Measurements from ENCODE around the gene ZNRF2. TPM values are rescaled to one million over a fixed set of nuclear protein-coding genes. Genes with fewer than 3 reads are reported as not detected.

Gene ZNRF2
- total RNA-seq, 1 experiment from 2014 or later: 45.3 TPM

DNA sequence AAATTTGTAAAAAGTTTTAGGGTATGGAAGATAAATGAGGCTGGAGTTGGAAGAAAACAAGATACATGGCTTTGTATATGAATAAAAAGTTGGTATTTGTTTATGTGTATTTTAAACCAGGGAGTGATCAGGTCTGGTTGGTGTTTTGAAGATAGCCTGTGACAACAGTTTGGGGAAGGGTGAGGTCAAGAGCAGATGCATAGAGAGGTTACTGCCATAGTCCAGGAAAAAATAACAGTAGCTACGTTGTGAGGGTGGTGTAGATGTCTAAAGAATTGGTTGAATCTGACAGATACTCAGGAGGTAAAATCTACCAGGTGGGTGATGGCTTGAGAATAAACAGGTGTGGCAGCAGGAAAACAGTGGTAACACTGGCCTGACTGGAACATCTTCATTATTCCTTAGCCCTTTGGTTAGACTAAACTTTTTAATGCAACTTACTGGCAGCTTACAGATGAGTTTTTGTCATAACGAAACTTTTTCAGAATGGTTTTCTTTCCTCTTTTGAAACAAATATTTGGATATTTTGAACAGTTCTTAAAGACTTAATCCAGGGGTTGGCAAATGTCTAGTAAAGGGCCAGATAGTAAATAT is 25.5 kb downstream of the ZNRF2 start:
- H3K9me3 ChIP-seq (ENCODE audit: low read length): no peaks in the 10 kb centered on the region
- peak overlapping the region; percentile 57 for H3K27ac ChIP-seq (ENCODE audit: low read length)
- H3K4me1 ChIP-seq (ENCODE audit: low read length): peaks cover 94% of the 10 kb centered on the region
- peaks cover 100% of the 10 kb centered on the region for H3K79me2 ChIP-seq (ENCODE audit: low read length)
- H3K4me2 ChIP-seq (ENCODE audit: low read depth, low read length, poor library complexity, severe bottlenecking): peak overlapping the region; percentile 53
- no peak overlapping the region for H3K9ac ChIP-seq (ENCODE audit: low read length)
- H4K20me1 ChIP-seq (ENCODE audit: insufficient read depth, low read depth, low read length): peaks cover 20% of the 10 kb centered on the region; the same call in 1 of the 2 replicates
- no peaks in the 10 kb centered on the region for H3K36me3 ChIP-seq (ENCODE audit: insufficient read depth, low read length)
- no peak overlapping the region for H3K4me3 ChIP-seq (ENCODE audit: low read length)
- no peaks in the 10 kb centered on the region for H3K9me2 ChIP-seq (replicated peaks; ENCODE audit: insufficient read depth, low read length)
- no peaks in the 10 kb centered on the region for H3K27me3 ChIP-seq (ENCODE audit: low read length)
- no peak for DNase-seq
- no peak overlapping the region for H2AFZ ChIP-seq (ENCODE audit: low read length)

DNA sequence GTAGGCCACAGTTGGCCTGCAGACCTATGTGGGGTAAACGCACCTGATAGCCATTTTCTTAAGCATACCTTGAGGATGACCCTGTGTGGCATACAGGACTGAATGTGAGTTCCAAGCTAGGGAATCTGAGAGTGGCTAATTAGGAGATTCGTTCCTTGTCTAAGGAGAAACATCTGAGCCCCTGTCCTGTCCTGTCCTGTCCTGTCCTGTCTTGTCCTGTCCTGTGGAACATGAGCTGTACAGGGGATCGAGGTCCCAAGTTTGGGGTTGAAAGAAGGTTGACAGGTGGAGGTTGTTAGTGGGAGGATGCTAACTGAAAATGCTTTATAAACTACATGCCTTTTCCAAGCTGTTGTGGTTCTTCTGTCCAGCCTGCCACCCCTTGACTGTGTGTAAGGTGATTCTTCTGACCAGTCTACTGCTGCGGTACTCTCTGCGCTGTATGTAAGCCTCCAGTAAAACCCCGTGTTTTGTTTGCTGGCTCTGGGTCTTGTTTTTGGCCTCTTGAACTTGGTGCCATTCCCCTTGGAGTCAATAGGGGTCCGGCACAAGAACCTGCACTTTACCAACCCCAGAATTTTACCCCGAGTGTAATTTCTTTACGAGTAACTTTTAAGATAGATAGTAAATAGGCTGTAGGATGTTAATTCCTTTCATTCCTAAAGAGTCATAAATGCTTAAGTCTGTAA is 26.4 kb downstream of the ZNRF2 start:
- peaks cover 17% of the 10 kb centered on the region; the same call in 1 of the 2 replicates for H4K20me1 ChIP-seq (ENCODE audit: insufficient read depth, low read depth, low read length)
- peaks cover 92% of the 10 kb centered on the region for H3K4me1 ChIP-seq (ENCODE audit: low read length)
- H2AFZ ChIP-seq (ENCODE audit: low read length): no peak overlapping the region
- H3K27me3 ChIP-seq (ENCODE audit: low read length): no peaks in the 10 kb centered on the region
- H3K9me3 ChIP-seq (ENCODE audit: low read length): no peaks in the 10 kb centered on the region
- peak overlapping the region; percentile 57; the same call in 1 of the 2 replicates for H3K27ac ChIP-seq (ENCODE audit: low read length)
- no peak overlapping the region for H3K4me3 ChIP-seq (ENCODE audit: low read length)
- DNase-seq: no peak
- no peak overlapping the region for H3K9ac ChIP-seq (ENCODE audit: low read length)
- H3K36me3 ChIP-seq (ENCODE audit: insufficient read depth, low read length): no peaks in the 10 kb centered on the region
- H3K4me2 ChIP-seq (ENCODE audit: low read depth, low read length, poor library complexity, severe bottlenecking): peak overlapping the region; percentile 53
- no peaks in the 10 kb centered on the region for H3K9me2 ChIP-seq (replicated peaks; ENCODE audit: insufficient read depth, low read length)
- peaks cover 100% of the 10 kb centered on the region for H3K79me2 ChIP-seq (ENCODE audit: low read length)

DNA sequence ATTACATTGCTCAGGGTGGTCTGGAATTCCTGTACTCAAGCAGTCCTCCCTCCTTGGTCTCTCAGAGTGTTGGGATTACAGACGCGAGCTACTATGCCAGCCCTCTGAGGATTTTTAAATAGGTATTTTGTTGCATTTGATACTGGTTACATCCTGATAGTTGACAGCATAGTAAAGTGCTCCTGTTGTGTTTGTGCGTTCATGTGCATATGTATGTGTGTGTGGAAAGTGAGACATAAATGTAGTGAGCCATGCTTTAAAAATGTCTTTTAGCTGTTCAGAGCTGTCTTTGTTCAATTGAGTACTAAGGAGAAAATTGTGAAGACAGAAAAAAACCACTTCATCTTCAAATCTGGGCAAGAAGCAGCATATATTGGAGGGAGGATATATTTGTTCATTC is 27.8 kb downstream of the ZNRF2 start:
- peaks cover 17% of the 10 kb centered on the region; the same call in 1 of the 2 replicates for H4K20me1 ChIP-seq (ENCODE audit: insufficient read depth, low read depth, low read length)
- 0 out of 2 replicates have a peak overlapping the region, but pooled peaks have one; percentile 37 for H3K27ac ChIP-seq (ENCODE audit: low read length)
- H3K27me3 ChIP-seq (ENCODE audit: low read length): no peaks in the 10 kb centered on the region
- H2AFZ ChIP-seq (ENCODE audit: low read length): no peak overlapping the region
- peaks cover 90% of the 10 kb centered on the region for H3K4me1 ChIP-seq (ENCODE audit: low read length)
- no peak for DNase-seq
- H3K9me2 ChIP-seq (replicated peaks; ENCODE audit: insufficient read depth, low read length): no peaks in the 10 kb centered on the region
- no peak overlapping the region for H3K4me3 ChIP-seq (ENCODE audit: low read length)
- H3K36me3 ChIP-seq (ENCODE audit: insufficient read depth, low read length): no peaks in the 10 kb centered on the region
- H3K4me2 ChIP-seq (ENCODE audit: low read depth, low read length, poor library complexity, severe bottlenecking): peak overlapping the region; percentile 11
- H3K79me2 ChIP-seq (ENCODE audit: low read length): peaks cover 100% of the 10 kb centered on the region
- H3K9me3 ChIP-seq (ENCODE audit: low read length): no peaks in the 10 kb centered on the region
- no peak overlapping the region for H3K9ac ChIP-seq (ENCODE audit: low read length)

DNA sequence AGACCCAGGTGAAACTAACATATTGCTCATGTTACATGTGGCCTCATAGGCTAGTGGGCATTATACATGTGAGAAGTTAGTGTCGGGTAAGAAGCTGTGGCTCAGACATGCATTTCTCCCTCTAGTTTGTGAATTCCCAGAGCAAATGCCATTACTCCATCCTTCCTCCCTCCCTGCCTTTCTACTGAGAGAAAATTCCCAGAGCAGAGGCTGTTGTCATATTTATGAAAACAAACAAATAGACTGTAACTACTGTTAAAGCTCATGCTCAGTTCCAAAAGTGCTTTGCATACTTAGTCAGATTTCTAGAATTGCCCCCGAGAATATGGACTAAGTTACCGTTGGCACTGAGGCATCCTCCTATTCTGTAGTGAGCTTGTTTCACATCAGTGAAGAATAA is 29.0 kb downstream of the ZNRF2 start:
- DNase-seq: no peak
- H3K27ac ChIP-seq (ENCODE audit: low read length): peak overlapping the region; percentile 37; the same call in 1 of the 2 replicates
- H4K20me1 ChIP-seq (ENCODE audit: insufficient read depth, low read depth, low read length): peaks cover 11% of the 10 kb centered on the region; the same call in 1 of the 2 replicates
- peaks cover 100% of the 10 kb centered on the region for H3K79me2 ChIP-seq (ENCODE audit: low read length)
- no peaks in the 10 kb centered on the region for H3K9me3 ChIP-seq (ENCODE audit: low read length)
- H2AFZ ChIP-seq (ENCODE audit: low read length): no peak overlapping the region
- H3K4me2 ChIP-seq (ENCODE audit: low read depth, low read length, poor library complexity, severe bottlenecking): peak overlapping the region; percentile 3
- H3K4me1 ChIP-seq (ENCODE audit: low read length): peaks cover 90% of the 10 kb centered on the region
- H3K27me3 ChIP-seq (ENCODE audit: low read length): no peaks in the 10 kb centered on the region
- no peak overlapping the region for H3K9ac ChIP-seq (ENCODE audit: low read length)
- no peaks in the 10 kb centered on the region for H3K36me3 ChIP-seq (ENCODE audit: insufficient read depth, low read length)
- no peak overlapping the region for H3K4me3 ChIP-seq (ENCODE audit: low read length)
- H3K9me2 ChIP-seq (replicated peaks; ENCODE audit: insufficient read depth, low read length): no peaks in the 10 kb centered on the region

DNA sequence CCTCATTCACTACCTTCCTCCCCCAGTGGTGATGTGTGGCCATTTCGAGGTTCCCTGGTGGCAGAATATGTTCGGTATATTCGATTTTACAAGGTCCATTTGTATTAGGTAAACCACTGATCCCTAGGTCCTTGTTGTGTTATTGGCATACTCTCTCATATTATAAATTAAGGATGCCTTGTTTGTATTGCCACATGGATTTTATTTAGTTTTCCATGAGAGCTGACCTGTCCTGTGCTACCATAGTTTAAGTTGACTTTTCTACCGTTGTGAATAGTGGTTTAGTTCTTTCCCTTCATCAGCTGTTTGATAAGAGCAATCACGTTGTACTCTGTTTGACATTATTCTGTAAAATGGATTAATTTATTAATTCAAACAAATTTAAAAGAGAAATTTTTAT is 29.4 kb downstream of the ZNRF2 start:
- Histone ChIP-seq H3K27ac (ENCODE audit: low read length) (peak overlapping the region; percentile 23; the same call in 1 of the 2 replicates), H3K4me3 (ENCODE audit: low read length) (no peak overlapping the region), H3K9me3 (ENCODE audit: low read length) (no peaks in the 10 kb centered on the region), H2AFZ (ENCODE audit: low read length) (no peak overlapping the region), H3K9ac (ENCODE audit: low read length) (no peak overlapping the region), H3K9me2 (replicated peaks; ENCODE audit: insufficient read depth, low read length) (no peaks in the 10 kb centered on the region), H3K4me2 (ENCODE audit: low read depth, low read length, poor library complexity, severe bottlenecking) (peak overlapping the region; percentile 3), H3K36me3 (ENCODE audit: insufficient read depth, low read length) (no peaks in the 10 kb centered on the region), H3K79me2 (ENCODE audit: low read length) (peaks cover 100% of the 10 kb centered on the region), H3K4me1 (ENCODE audit: low read length) (peaks cover 89% of the 10 kb centered on the region), H3K27me3 (ENCODE audit: low read length) (no peaks in the 10 kb centered on the region), H4K20me1 (ENCODE audit: insufficient read depth, low read depth, low read length) (peaks cover 11% of the 10 kb centered on the region; the same call in 1 of the 2 replicates)
- DNase-seq: no peak

DNA sequence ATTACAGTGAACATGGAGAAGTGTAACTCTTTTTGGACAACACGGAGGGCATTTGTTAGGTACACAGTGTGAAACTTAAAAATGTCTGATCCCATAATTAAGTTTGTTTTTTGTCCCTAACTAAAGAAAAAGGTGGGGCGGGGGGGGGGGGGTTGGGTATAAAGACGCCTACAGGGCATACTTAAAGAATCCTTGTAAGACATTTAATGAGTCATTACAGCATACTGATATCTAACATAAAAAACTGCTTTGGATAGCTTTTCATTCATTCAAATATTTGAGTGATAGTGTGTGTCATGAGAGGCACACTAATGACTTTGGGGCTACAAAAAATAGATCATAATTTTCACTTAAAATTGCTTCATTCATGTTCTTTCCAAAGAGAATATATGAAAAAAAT is 31.2 kb downstream of the ZNRF2 start:
- Histone ChIP-seq H3K27me3 (ENCODE audit: low read length) (no peaks in the 10 kb centered on the region), H3K4me2 (ENCODE audit: low read depth, low read length, poor library complexity, severe bottlenecking) (no peak overlapping the region), H3K79me2 (ENCODE audit: low read length) (peaks cover 100% of the 10 kb centered on the region), H3K4me3 (ENCODE audit: low read length) (no peak overlapping the region), H4K20me1 (ENCODE audit: insufficient read depth, low read depth, low read length) (0 out of 2 replicates have a peak, but pooled peaks cover 6% of the 10 kb centered on the region), H3K27ac (ENCODE audit: low read length) (no peak overlapping the region), H3K9me2 (replicated peaks; ENCODE audit: insufficient read depth, low read length) (no peaks in the 10 kb centered on the region), H3K9me3 (ENCODE audit: low read length) (no peaks in the 10 kb centered on the region), H2AFZ (ENCODE audit: low read length) (no peak overlapping the region), H3K36me3 (ENCODE audit: insufficient read depth, low read length) (no peaks in the 10 kb centered on the region), H3K9ac (ENCODE audit: low read length) (no peak overlapping the region), H3K4me1 (ENCODE audit: low read length) (peaks cover 87% of the 10 kb centered on the region)
- no peak for DNase-seq

DNA sequence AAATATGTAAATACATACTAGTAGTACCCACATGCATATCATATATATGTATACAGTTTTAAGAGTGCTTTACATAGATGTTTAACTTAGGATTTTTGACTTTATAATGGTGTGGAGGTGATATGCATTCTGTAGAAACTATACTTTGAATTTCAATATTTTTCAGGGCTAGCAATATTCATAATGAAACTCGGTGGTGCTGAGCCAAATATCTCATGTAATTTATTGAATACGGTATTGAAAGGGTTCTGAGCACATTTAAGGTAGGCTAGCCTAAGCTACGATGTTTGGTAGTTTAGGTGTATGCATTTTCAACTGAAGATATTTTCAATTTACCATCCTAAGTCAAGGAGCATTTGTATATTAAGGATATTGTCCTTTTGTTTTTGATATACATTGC is 36.0 kb downstream of the ZNRF2 start:
- Histone ChIP-seq H3K4me1 (ENCODE audit: low read length) (peaks cover 87% of the 10 kb centered on the region), H3K36me3 (ENCODE audit: insufficient read depth, low read length) (peaks cover 12% of the 10 kb centered on the region; the same call in 1 of the 2 replicates), H3K27ac (ENCODE audit: low read length) (peak overlapping the region; percentile 88), H3K9ac (ENCODE audit: low read length) (peak overlapping the region; percentile 72), H3K4me2 (ENCODE audit: low read depth, low read length, poor library complexity, severe bottlenecking) (peak overlapping the region; percentile 91), H3K4me3 (ENCODE audit: low read length) (peak overlapping the region; percentile 67), H4K20me1 (ENCODE audit: insufficient read depth, low read depth, low read length) (no peaks in the 10 kb centered on the region), H3K79me2 (ENCODE audit: low read length) (peaks cover 99% of the 10 kb centered on the region), H2AFZ (ENCODE audit: low read length) (no peak overlapping the region), H3K27me3 (ENCODE audit: low read length) (no peaks in the 10 kb centered on the region), H3K9me2 (replicated peaks; ENCODE audit: insufficient read depth, low read length) (no peaks in the 10 kb centered on the region), H3K9me3 (ENCODE audit: low read length) (no peaks in the 10 kb centered on the region)
- DNase-seq: no peak

DNA sequence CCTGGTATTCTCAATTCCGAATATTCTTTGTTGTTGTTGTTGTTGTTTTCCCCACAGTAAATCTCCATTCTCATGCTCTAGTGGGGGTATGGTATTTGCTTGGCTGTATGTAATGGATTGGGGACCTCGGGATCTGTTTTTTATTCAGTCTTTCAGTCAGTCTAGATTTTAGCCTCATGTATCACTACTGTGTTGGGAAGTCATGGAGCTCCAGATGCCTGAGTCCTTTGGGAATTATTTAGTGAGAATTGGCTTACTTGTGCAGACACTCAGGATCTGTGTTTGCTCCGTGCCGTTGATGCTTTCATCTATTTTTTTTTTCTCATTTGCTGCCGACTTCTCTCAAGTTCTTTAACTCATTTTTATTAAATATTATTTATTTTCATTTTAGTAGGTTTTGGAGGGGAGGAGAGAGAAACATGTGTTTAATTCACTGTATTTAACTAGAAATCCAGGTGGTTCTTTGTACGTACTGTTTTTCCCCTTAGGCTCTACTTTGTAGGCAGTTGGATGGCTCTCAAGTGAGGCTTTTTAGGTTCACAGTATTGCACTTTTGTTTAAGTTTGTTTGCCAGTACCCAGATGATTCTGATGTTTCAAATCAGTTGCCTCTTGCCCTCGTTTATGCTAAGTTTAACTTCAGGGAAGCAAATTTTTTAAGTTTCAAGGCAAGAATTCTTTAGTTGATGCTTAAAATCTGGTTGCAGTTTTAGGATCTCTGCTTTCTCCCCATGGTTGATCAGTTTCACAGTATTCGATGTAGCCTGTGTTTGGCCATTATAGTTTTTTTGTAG is 36.9 kb downstream of the ZNRF2 start:
- Histone ChIP-seq H3K9me3 (ENCODE audit: low read length) (no peaks in the 10 kb centered on the region), H3K27me3 (ENCODE audit: low read length) (no peaks in the 10 kb centered on the region), H3K4me2 (ENCODE audit: low read depth, low read length, poor library complexity, severe bottlenecking) (peak overlapping the region; percentile 91), H2AFZ (ENCODE audit: low read length) (no peak overlapping the region), H3K9ac (ENCODE audit: low read length) (peak overlapping the region; percentile 72), H3K79me2 (ENCODE audit: low read length) (peaks cover 100% of the 10 kb centered on the region), H3K4me1 (ENCODE audit: low read length) (peaks cover 86% of the 10 kb centered on the region), H3K36me3 (ENCODE audit: insufficient read depth, low read length) (peaks cover 20% of the 10 kb centered on the region; the same call in 1 of the 2 replicates), H3K9me2 (replicated peaks; ENCODE audit: insufficient read depth, low read length) (no peaks in the 10 kb centered on the region), H3K27ac (ENCODE audit: low read length) (peak overlapping the region; percentile 88), H4K20me1 (ENCODE audit: insufficient read depth, low read depth, low read length) (no peaks in the 10 kb centered on the region), H3K4me3 (ENCODE audit: low read length) (peak overlapping the region; percentile 67)
- peak; percentile 63 for DNase-seq
